Large intestine (tissue), 3 donors: ENCODE data around the gene TP53INP2. TPM values are rescaled to one million over a fixed set of nuclear protein-coding genes. Genes with fewer than 3 reads are reported as not detected.

Experiments used
- DNase-seq, 2 donors: peaks; one replicate each; pipeline versions ENCODE4 v3.0.0 to v3.0.0-alpha.2; 2013
- H3K27ac ChIP-seq: one replicate; pipeline ENCODE4 v1.5.1; 2013; ENCODE audit warnings: low read length
- H3K27me3 ChIP-seq: 2 replicates; pipeline ENCODE4 v1.6.1; 2013; ENCODE audit warnings: low read length; ENCODE audit not compliant: control insufficient read depth, insufficient read depth
- H3K36me3 ChIP-seq: 2 replicates; pipeline ENCODE4 v1.6.1; 2013; ENCODE audit warnings: low read length; ENCODE audit not compliant: control insufficient read depth, insufficient read depth
- H3K4me1 ChIP-seq: one replicate; pipeline ENCODE4 v1.6.1; 2013; ENCODE audit warnings: low read length; ENCODE audit not compliant: control insufficient read depth, insufficient read depth
- H3K4me3 ChIP-seq: one replicate; pipeline ENCODE4 v1.5.1; 2013; ENCODE audit warnings: low read length
- H3K9me3 ChIP-seq: one replicate; pipeline ENCODE4 v1.6.1; 2013; ENCODE audit warnings: mild to moderate bottlenecking, low read depth, low read length, moderate library complexity; ENCODE audit not compliant: control insufficient read depth
- WGBS: methylation state at CpG from one replicate; pipeline ENCODE4 v1.1.5; 2013; ENCODE audit warnings: low lambda C conversion rate; ENCODE audit not compliant: insufficient coverage; 5-methylcytosine and 5-hydroxymethylcytosine counted together
- polyA plus RNA-seq: library from polyadenylated mRNA; unstranded; fragments of 120-200 nt; gene quantifications from one replicate; pipeline ENCODE4 v1.2.1, GENCODE V29; 2013

TP53INP2 gene
- polyA plus RNA-seq, 1 donor: 11.2 TPM

DNA sequence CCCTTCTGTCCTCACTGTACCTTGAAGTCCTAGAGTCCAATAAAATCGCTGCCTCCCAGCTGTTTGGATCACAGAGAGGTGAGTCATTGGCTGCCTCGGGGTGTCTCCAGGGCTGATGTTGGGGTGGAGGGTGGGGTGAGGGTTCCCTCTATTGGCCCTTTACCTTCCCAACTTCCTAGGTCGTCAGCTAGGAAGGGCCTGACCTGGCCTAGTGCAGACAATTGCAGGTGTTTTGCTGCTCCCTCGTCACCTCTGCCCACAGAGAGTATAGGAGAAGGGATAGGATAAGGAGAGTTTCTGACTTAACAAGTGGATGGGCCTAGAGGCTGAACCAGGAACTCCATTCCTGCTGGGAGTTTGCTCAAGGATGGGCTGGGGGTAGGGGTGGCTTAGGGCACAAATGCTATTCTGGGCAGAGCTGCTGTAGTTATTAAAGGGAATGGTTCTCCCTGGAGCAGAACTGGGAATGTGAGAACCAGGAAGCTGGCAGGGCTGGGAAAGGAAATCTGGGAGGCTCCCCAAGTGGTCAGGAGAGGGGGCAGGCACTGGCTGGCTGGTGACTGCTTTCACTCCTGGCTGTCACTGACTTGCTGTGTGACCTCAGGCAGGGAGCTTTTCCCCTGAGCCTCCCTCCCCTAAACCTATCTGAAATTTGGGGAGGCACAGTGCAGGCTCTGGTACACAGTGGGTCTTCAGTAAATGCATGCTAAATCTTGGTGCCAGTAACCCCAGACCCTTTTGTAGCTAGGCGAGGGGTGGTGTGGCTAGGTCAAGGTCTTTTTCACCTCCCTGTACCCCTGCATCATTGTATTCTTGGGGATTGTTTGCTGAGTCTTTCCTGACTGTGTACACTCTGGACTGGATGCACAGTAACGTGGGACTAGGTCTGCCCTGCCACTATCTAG lies 1.5 kb downstream of the TP53INP2 start:
- WGBS: no CpG with 5 or more reads among the region's 6 CpGs
- H3K9me3 ChIP-seq: no peaks in the 10 kb centered on the region
- peaks cover 44% of the 10 kb centered on the region for H3K4me1 ChIP-seq
- peak overlapping the region; percentile 14 for H3K27ac ChIP-seq
- peak; percentile 40 to 71 for DNase-seq
- H3K4me3 ChIP-seq: no peak overlapping the region
- H3K27me3 ChIP-seq: peaks cover 12% of the 10 kb centered on the region
- no peaks in the 10 kb centered on the region for H3K36me3 ChIP-seq

- WGBS: no CpG with 5 or more reads among the region's 1 CpG
- no peak for DNase-seq
- Histone ChIP-seq H3K27ac (no peak overlapping the region), H3K4me1 (peaks cover 47% of the 10 kb centered on the region), H3K9me3 (no peaks in the 10 kb centered on the region), H3K4me3 (no peak overlapping the region), H3K36me3 (no peaks in the 10 kb centered on the region), H3K27me3 (peaks cover 11% of the 10 kb centered on the region)
Observed at GRCh38 chr20:34706302-34706875, 2.2 kb downstream of the TP53INP2 start.

GRCh38 chr20:34706912-34707784 lies 3.0 kb downstream of the TP53INP2 start:
- DNase-seq: peak; percentile 33 to 58
- Histone ChIP-seq H3K27ac (no peak overlapping the region), H3K4me3 (no peak overlapping the region), H3K9me3 (no peaks in the 10 kb centered on the region), H3K27me3 (peaks cover 4% of the 10 kb centered on the region), H3K36me3 (no peaks in the 10 kb centered on the region), H3K4me1 (peaks cover 51% of the 10 kb centered on the region)
- WGBS: no CpG with 5 or more reads among the region's 3 CpGs

- Histone ChIP-seq H3K27me3 (peaks cover 3% of the 10 kb centered on the region), H3K4me1 (peaks cover 56% of the 10 kb centered on the region), H3K9me3 (no peaks in the 10 kb centered on the region), H3K4me3 (peak overlapping the region; percentile 59), H3K36me3 (no peaks in the 10 kb centered on the region), H3K27ac (peak overlapping the region; percentile 64)
- DNase-seq: peak; percentile 47 to 54
- no CpG with 5 or more reads among the region's 22 CpGs for WGBS
Observed at GRCh38 chr20:34708621-34709043, 4.5 kb downstream of the TP53INP2 start.

- Histone ChIP-seq H3K27me3 (peaks cover 3% of the 10 kb centered on the region), H3K27ac (peak overlapping the region; percentile 64), H3K9me3 (no peaks in the 10 kb centered on the region), H3K4me1 (peaks cover 60% of the 10 kb centered on the region), H3K36me3 (peaks cover 4% of the 10 kb centered on the region), H3K4me3 (peak overlapping the region; percentile 59)
- WGBS: no CpG with 5 or more reads among the region's 64 CpGs
- DNase-seq: peak; percentile 68 to 91
Observed at GRCh38 chr20:34709044-34709830, 5.1 kb downstream of the TP53INP2 start.

DNA sequence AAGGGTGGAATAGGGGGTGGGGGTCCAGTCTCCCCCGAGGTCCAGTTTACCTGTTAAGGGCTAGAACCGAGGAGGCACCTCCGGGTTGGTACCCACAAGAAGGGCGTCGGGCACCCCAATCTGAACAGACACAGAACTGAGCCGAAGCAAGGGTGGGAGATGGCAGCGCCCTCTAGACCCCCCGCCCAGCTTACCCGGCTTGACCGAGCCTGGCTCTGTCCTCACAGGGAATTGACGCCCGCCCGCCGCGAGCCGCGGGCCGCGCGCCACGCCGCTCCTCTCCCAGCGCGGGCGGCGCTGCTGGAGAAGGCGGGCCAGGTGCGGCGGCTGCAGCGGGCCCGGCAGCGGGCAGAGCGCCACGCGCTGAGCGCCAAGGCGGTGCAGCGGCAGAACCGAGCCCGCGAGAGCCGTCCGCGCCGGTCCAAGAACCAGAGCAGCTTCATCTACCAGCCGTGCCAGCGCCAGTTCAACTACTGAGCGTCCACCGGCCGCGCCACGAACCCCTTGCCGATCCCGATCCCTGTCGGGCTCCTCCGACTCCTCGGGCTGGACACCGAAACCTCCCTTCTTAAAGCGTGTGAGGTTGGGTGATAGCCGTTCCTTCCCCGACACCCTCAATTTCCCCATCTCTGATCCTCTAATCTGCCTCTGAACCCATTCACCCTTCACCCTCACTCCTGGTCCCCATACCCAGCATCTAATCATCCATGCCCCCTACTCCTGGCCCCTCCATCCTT lies 5.9 kb downstream of the TP53INP2 start:
- H3K4me3 ChIP-seq: peak overlapping the region; percentile 59
- WGBS: 40% methylated on average over 1 of the region's 61 CpGs

GRCh38 chr20:34710568-34710839 lies 6.4 kb downstream of the TP53INP2 start:
- DNase-seq: no peak
- peaks cover 3% of the 10 kb centered on the region for H3K27me3 ChIP-seq
- peak overlapping the region; percentile 39 for H3K4me3 ChIP-seq
- H3K36me3 ChIP-seq: peaks cover 11% of the 10 kb centered on the region
- H3K4me1 ChIP-seq: peaks cover 52% of the 10 kb centered on the region
- no peak overlapping the region for H3K27ac ChIP-seq
- no peaks in the 10 kb centered on the region for H3K9me3 ChIP-seq

More for the DNA sequence above, 5.9 kb downstream of the TP53INP2 start:
- Histone ChIP-seq H3K9me3 (no peaks in the 10 kb centered on the region), H3K4me1 (peaks cover 57% of the 10 kb centered on the region), H3K36me3 (peaks cover 7% of the 10 kb centered on the region), H3K27ac (peak overlapping the region; percentile 64), H3K27me3 (peaks cover 3% of the 10 kb centered on the region)
- DNase-seq: peak in 1 of 2 donors; percentile 67

DNA sequence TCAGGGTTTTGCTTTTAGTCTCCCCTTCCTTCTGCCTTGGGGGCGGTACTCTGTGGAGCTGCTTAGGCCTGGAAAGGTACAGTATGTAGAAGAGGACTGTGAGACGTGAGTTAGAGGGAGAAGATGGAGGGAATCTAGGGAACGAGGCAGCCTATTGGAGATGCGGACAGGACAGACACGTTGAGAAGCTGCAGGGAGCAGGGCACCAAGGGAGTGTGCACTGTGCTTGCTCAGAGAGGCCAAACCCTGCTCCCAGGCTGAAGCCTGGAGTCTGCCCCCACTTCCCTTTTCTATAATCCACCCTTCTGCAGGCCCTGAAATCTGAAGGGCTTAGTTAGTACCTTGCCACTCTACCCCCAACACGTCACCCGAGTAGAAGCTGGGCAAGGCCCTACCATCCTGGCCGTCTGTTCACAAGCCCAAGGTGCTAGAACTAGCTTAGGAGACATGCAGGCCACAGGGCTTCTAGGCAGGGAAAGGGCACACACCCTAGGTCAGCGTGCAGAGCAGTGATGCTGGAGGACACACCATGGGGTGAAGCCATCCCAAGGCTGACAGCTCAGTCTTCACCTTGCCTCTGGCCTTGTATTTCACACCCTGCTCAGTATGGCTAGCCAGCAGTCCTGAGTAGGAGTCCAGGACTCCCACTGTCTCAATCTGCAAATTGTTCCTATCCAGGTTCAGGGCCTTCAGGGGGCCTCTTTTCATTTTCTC lies 6.9 kb downstream of the TP53INP2 start:
- Histone ChIP-seq H3K36me3 (peaks cover 15% of the 10 kb centered on the region), H3K27ac (no peak overlapping the region), H3K9me3 (no peaks in the 10 kb centered on the region), H3K4me1 (peaks cover 47% of the 10 kb centered on the region), H3K4me3 (no peak overlapping the region), H3K27me3 (peaks cover 3% of the 10 kb centered on the region)
- WGBS: 95% methylated on average over 3 of the region's 9 CpGs
- no peak for DNase-seq

DNA sequence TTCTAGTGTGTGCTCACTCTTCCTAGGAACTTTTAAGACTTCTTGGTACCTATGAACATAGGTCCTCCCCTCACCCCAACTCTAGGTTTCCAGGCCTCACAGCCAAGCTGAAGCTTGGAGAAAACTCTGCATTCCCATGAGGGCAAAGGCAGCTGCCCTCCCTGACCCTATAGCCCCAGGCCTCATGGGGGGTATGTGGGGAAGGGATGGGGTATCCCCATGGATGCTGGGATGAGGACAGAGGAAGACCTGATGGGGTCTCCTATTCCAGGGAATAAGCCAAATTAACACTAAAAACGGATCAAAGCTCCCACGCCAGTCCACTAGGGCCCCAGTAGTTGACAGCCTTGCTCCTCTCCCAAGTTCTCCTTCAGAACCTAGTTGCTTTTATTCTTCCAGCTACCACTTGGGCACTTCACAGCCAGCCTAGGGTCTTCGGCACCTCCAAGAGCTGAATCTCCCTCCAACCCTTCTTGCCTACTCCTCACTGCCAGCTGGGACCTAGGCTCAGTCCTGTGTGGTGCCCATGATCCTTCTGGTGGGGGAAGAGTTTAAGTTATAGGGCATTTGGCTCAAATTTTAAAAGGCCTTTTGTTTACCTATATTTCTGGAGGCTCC lies 7.8 kb downstream of the TP53INP2 start:
- H3K4me1 ChIP-seq: peaks cover 44% of the 10 kb centered on the region
- peaks cover 18% of the 10 kb centered on the region for H3K36me3 ChIP-seq

More for the DNA sequence above, 7.8 kb downstream of the TP53INP2 start:
- DNase-seq: no peak
- H3K9me3 ChIP-seq: no peaks in the 10 kb centered on the region
- no CpG with 5 or more reads among the region's 3 CpGs for whole genome bisulfite sequencing
- peak overlapping the region; percentile 93 for H3K27ac ChIP-seq
- no peak overlapping the region for H3K4me3 ChIP-seq
- H3K27me3 ChIP-seq: peaks cover 3% of the 10 kb centered on the region
